Liver (tissue), 9 donors: Measurements from ENCODE around the gene OR51E2. TPM values are rescaled to one million over a fixed set of nuclear protein-coding genes. Genes with fewer than 3 reads are reported as not detected.

Experiments
- DNase-seq: peaks from one replicate; pipeline ENCODE4 v3.0.0-alpha.2; 2017; ENCODE audit warnings: low spot score
- H3K27ac ChIP-seq, 2 donors: one replicate each; pipeline ENCODE4 v1.7.0; 2013; ENCODE audit warnings: inconsistent platforms in 2 of 2, low read length in 2 of 2, control low read depth in 1 of 2, low read depth in 1 of 2, mild to moderate bottlenecking in 1 of 2
- H3K27me3 ChIP-seq, 4 donors: one replicate each; pipeline versions ENCODE4 v1.6.1 to v1.7.0; 2013; ENCODE audit warnings: low read length in 3 of 4, inconsistent platforms in 1 of 4, mild to moderate bottlenecking in 1 of 4, moderate library complexity in 1 of 4; ENCODE audit not compliant: control insufficient read depth in 4 of 4, insufficient read depth in 4 of 4
- H3K36me3 ChIP-seq, 4 donors: one replicate each; pipeline versions ENCODE4 v1.6.1 to v1.7.0; 2013; ENCODE audit warnings: low read length in 3 of 4, mild to moderate bottlenecking in 3 of 4, low read depth in 1 of 4, moderate library complexity in 1 of 4; ENCODE audit not compliant: control insufficient read depth in 4 of 4, insufficient read depth in 3 of 4
- H3K4me1 ChIP-seq, 4 donors: one replicate each; pipeline versions ENCODE4 v1.6.1 to v1.7.0; 2013; ENCODE audit warnings: low read length in 3 of 4, mild to moderate bottlenecking in 3 of 4, moderate library complexity in 1 of 4; ENCODE audit not compliant: control insufficient read depth in 4 of 4, insufficient read depth in 4 of 4
- H3K4me3 ChIP-seq, 3 donors: one replicate each; pipeline versions ENCODE4 v1.6.1 to v1.7.0; 2013; ENCODE audit warnings: low read length in 3 of 3, control low read depth in 1 of 3, low read depth in 1 of 3, mild to moderate bottlenecking in 1 of 3
- H3K9ac ChIP-seq, 2 donors: one replicate each; pipeline ENCODE4 v1.7.0; 2013; ENCODE audit warnings: low read length in 2 of 2, mild to moderate bottlenecking in 2 of 2, moderate library complexity in 2 of 2, control low read depth in 1 of 2, low read depth in 1 of 2
- H3K9me3 ChIP-seq, 4 donors: one replicate each; pipeline versions ENCODE4 v1.6.1 to v1.7.0; 2013; ENCODE audit warnings: low read length in 3 of 4; ENCODE audit not compliant: control insufficient read depth in 4 of 4
- EGR1 ChIP-seq, 2 donors: IDR thresholded peaks; 2 replicates each; pipeline ENCODE4 v1.6.1; 2016 to 2018; ENCODE audit warnings: antibody characterized with exemption in 2 of 2, low read depth in 2 of 2
- FOXA1 ChIP-seq: IDR thresholded peaks from 2 replicates; pipeline ENCODE4 v1.6.1; 2016; ENCODE audit warnings: antibody characterized with exemption
- GABPA ChIP-seq, 2 donors: IDR thresholded peaks in 1 of 2; conservative IDR thresholded peaks in 1 of 2; 2 replicates each; pipeline ENCODE4 v1.6.1; 2016; ENCODE audit warnings: antibody characterized with exemption in 2 of 2, mild to moderate bottlenecking in 1 of 2, moderate library complexity in 1 of 2
- HNF4A ChIP-seq, 2 donors: conservative IDR thresholded peaks; 2 replicates each; pipeline ENCODE4 v1.6.1; 2016; ENCODE audit warnings: antibody characterized with exemption in 2 of 2, mild to moderate bottlenecking in 2 of 2
- HNF4G ChIP-seq: IDR thresholded peaks from 2 replicates; pipeline ENCODE4 v1.6.1; 2016; ENCODE audit warnings: antibody characterized with exemption
- NR2F2 ChIP-seq: IDR thresholded peaks from 2 replicates; pipeline ENCODE4 v1.6.1; 2016; ENCODE audit warnings: antibody characterized with exemption
- RAD21 ChIP-seq, 2 donors: IDR thresholded peaks; 2 replicates each; pipeline ENCODE4 v1.6.1; 2016; ENCODE audit warnings: antibody characterized with exemption in 2 of 2, mild to moderate bottlenecking in 2 of 2
- SP1 ChIP-seq: IDR thresholded peaks from 2 replicates; pipeline ENCODE4 v1.6.1; 2018; ENCODE audit warnings: antibody characterized with exemption, mild to moderate bottlenecking
- TAF1 ChIP-seq: conservative IDR thresholded peaks from 2 replicates; pipeline ENCODE4 v1.6.1; 2016; ENCODE audit warnings: antibody characterized with exemption, mild to moderate bottlenecking
- YY1 ChIP-seq: IDR thresholded peaks from 2 replicates; pipeline ENCODE4 v1.6.1; 2016; ENCODE audit warnings: antibody characterized with exemption, mild to moderate bottlenecking
- WGBS: extraction: QIAGEN DNeasy Blood & Tissue Kit; methylation state at CpG from one replicate; pipeline ENCODE4 v1.1.7; 2013; 5-methylcytosine and 5-hydroxymethylcytosine counted together
- polyA plus RNA-seq, 2 donors: library from polyadenylated mRNA; stranded (reverse) in 1 of 2; unstranded in 1 of 2; fragments of 200-250 nt in 1 of 2; fragments of >200 nt in 1 of 2; fragmentation: Nextera tagmentation in 1 of 2; extraction: Ambion mirVana in 1 of 2; gene quantifications; one replicate each; pipeline versions ENCODE4 v1.2.1 to v1.2.3, GENCODE V29; 2013 to 2015
- total RNA-seq, 2 donors: library from RNA; depleted of rRNA; stranded (reverse); fragments of >200 nt; gene quantifications; one replicate each; pipeline ENCODE4 v1.2.3, GENCODE V29; 2014
- TF ChIP-seq, protein P1 (sequence below): IDR thresholded peaks from 2 replicates; pipeline ENCODE4 v1.6.1; 2016; ENCODE audit warnings: antibody characterized with exemption
- TF ChIP-seq, protein P2 (sequence below): IDR thresholded peaks from 2 replicates; pipeline ENCODE4 v1.6.1; 2016; ENCODE audit warnings: antibody characterized with exemption
- TF ChIP-seq, protein P3 (sequence below): IDR thresholded peaks from 2 replicates; pipeline ENCODE4 v1.6.1; 2016; ENCODE audit warnings: antibody characterized with exemption, mild to moderate bottlenecking
- TF ChIP-seq, protein P4 (sequence below): IDR thresholded peaks from 2 replicates; pipeline ENCODE4 v1.6.1; 2016; ENCODE audit warnings: antibody characterized with exemption
- donor health status: healthy.
- donor health status: healthy.
- donor health status: healthy.
- donor health status: healthy.
- donor health status: healthy.

Gene OR51E2
- total and polyA plus RNA-seq, 4 donors = not detected

DNA sequence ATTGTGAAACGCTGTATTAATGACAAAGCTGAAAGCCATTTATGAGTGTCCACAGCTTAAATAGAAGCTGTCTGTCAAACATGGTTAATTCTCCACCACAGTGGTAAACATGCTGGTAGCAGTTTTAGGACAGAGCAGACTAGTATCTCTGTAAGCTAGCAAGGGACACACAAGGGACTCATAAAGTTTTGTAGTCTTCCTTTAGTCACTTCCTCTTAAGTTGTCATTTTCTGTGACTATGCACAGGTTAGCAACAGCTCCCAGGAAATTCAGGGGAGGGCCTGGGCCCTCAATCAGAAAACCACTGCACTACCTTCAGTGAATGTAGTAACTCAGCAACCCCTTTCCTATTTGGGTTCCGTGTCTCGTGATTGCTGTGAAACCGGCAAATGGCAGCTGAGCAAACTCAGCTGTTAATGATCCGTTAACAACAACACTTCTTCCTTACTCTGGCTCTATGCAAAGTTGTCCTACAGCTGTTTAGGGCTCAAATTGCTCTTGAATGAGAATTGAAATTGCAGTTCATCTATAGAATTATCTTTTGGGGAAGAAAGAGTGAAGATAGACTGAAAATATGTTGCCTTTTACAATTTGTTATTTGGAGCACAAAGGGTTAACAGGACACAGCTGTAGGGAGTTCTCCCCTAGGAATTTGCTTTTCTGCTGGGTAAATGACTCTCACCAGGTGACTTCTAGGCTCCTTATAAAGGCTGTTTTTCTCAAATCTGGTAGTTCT, 6.6 kb upstream of the OR51E2 start, which contains the start of gene MMP26:
Gene MMP26 (plus strand): TSS at position 731 of the 736 bp plus-strand sequence.
- Histone ChIP-seq H3K36me3 (no peaks in the 10 kb centered on the region), H3K4me1 (no peaks in the 10 kb centered on the region), H3K9me3 (no peaks in the 10 kb centered on the region), H3K27me3 (peaks cover 0 to 3% (median 0%) of the 10 kb centered on the region in 4 donors), H3K4me3 (no peak within 1 kb of the TSS), H3K27ac (no peak within 1 kb of the TSS), H3K9ac (no peak within 1 kb of the TSS)
- no peak for DNase-seq
- WGBS = 22% methylated on average over 5 of the region's 5 CpGs
- no peak for TF ChIP-seq YY1
- no peak for TF ChIP-seq NR2F2
- TF ChIP-seq, protein P1, sequence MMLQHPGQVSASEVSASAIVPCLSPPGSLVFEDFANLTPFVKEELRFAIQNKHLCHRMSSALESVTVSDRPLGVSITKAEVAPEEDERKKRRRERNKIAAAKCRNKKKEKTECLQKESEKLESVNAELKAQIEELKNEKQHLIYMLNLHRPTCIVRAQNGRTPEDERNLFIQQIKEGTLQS = no peak
- no peak for TF ChIP-seq RAD21 (IDR thresholded peaks at IDR 0.05)
- TF ChIP-seq GABPA (IDR thresholded peaks at IDR 0.05 in 1 of 2, conservative IDR thresholded peaks at IDR 0.05 in 1 of 2) = no peak
- TF ChIP-seq TAF1 = no peak
- no peak for TF ChIP-seq EGR1 (IDR thresholded peaks at IDR 0.05; ENCODE audit: low read depth in 2 of 2)
- TF ChIP-seq, protein P2, sequence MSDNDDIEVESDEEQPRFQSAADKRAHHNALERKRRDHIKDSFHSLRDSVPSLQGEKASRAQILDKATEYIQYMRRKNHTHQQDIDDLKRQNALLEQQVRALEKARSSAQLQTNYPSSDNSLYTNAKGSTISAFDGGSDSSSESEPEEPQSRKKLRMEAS = no peak

DNA sequence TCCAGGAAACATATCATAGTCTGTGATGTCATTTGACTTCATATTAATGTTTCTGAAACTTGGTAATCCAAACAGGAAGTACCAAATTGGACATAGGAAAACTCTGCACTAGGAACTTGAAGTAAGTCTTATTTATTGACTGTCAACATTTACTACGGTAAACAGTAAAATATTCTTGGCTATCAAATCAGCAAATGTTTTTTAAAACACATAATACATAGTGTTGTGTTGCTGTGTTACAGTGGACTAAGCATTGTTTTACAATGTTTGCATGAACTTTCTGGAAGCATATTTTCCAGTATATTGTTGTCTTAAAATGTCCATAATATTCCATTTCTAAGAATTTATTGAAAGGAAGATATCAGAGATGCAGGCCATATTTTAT, 2.8 kb upstream of the OR51E2 start:
- H3K9me3 ChIP-seq = no peaks in the 10 kb centered on the region
- H3K27ac ChIP-seq = no peak overlapping the region
- no peak overlapping the region for H3K4me3 ChIP-seq
- no peaks in the 10 kb centered on the region for H3K36me3 ChIP-seq
- H3K4me1 ChIP-seq = no peaks in the 10 kb centered on the region
- WGBS = 78% methylated on average over 1 of the region's 1 CpG
- no peak overlapping the region for H3K9ac ChIP-seq
- peaks cover 0 to 3% (median 0%) of the 10 kb centered on the region in 4 donors for H3K27me3 ChIP-seq
- no peak for DNase-seq
- TF ChIP-seq EGR1 (IDR thresholded peaks at IDR 0.05; ENCODE audit: low read depth in 2 of 2) (no peak), HNF4A (conservative IDR thresholded peaks at IDR 0.05) (no peak), HNF4G (no peak), RAD21 (IDR thresholded peaks at IDR 0.05) (no peak), FOXA1 (no peak), SP1 (no peak), GABPA (IDR thresholded peaks at IDR 0.05 in 1 of 2, conservative IDR thresholded peaks at IDR 0.05 in 1 of 2) (no peak)
- TF ChIP-seq, protein P3, sequence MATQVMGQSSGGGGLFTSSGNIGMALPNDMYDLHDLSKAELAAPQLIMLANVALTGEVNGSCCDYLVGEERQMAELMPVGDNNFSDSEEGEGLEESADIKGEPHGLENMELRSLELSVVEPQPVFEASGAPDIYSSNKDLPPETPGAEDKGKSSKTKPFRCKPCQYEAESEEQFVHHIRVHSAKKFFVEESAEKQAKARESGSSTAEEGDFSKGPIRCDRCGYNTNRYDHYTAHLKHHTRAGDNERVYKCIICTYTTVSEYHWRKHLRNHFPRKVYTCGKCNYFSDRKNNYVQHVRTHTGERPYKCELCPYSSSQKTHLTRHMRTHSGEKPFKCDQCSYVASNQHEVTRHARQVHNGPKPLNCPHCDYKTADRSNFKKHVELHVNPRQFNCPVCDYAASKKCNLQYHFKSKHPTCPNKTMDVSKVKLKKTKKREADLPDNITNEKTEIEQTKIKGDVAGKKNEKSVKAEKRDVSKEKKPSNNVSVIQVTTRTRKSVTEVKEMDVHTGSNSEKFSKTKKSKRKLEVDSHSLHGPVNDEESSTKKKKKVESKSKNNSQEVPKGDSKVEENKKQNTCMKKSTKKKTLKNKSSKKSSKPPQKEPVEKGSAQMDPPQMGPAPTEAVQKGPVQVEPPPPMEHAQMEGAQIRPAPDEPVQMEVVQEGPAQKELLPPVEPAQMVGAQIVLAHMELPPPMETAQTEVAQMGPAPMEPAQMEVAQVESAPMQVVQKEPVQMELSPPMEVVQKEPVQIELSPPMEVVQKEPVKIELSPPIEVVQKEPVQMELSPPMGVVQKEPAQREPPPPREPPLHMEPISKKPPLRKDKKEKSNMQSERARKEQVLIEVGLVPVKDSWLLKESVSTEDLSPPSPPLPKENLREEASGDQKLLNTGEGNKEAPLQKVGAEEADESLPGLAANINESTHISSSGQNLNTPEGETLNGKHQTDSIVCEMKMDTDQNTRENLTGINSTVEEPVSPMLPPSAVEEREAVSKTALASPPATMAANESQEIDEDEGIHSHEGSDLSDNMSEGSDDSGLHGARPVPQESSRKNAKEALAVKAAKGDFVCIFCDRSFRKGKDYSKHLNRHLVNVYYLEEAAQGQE = no peak
- TF ChIP-seq, protein P4, sequence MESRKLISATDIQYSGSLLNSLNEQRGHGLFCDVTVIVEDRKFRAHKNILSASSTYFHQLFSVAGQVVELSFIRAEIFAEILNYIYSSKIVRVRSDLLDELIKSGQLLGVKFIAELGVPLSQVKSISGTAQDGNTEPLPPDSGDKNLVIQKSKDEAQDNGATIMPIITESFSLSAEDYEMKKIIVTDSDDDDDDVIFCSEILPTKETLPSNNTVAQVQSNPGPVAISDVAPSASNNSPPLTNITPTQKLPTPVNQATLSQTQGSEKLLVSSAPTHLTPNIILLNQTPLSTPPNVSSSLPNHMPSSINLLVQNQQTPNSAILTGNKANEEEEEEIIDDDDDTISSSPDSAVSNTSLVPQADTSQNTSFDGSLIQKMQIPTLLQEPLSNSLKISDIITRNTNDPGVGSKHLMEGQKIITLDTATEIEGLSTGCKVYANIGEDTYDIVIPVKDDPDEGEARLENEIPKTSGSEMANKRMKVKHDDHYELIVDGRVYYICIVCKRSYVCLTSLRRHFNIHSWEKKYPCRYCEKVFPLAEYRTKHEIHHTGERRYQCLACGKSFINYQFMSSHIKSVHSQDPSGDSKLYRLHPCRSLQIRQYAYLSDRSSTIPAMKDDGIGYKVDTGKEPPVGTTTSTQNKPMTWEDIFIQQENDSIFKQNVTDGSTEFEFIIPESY = no peak
